HepG2 (cell line): ENCODE data around the gene EXOC3L4. TPM values are rescaled to one million over a fixed set of nuclear protein-coding genes. Genes with fewer than 3 reads are reported as not detected.

Experiments
- CEBPB ChIP-seq: IDR thresholded peaks from 2 replicates; pipeline ENCODE4 v1.6.1; 2011; ENCODE audit warnings: low read depth, low read length, improper control_type of control experiment, borderline replicate concordance
- FOXA1 ChIP-seq, 2 experiments: fragments of 450-650 bp in 1 of 2; sonication (generic) in 1 of 2; formaldehyde crosslinking in 1 of 2; IDR thresholded peaks; 2 replicates each; pipeline versions ENCODE4 v1.4.0 to v1.6.1; 2016 to 2020; ENCODE audit warnings: missing genetic modification reagents in 1 of 2
- GLI4 ChIP-seq: sonication (generic); formaldehyde crosslinking; IDR thresholded peaks from 2 replicates; pipeline ENCODE4 v1.5.1; 2020; ENCODE audit warnings: missing genetic modification reagents, mild to moderate bottlenecking, moderate library complexity, borderline replicate concordance
- HDAC2 ChIP-seq: sonication (generic); formaldehyde crosslinking; IDR thresholded peaks from 2 replicates; pipeline ENCODE4 v1.4.0; 2020; ENCODE audit warnings: missing genetic modification reagents
- SKI ChIP-seq: fragments of 450-650 bp; IDR thresholded peaks from one replicate; pipeline ENCODE4 v1.6.1; 2018; ENCODE audit warnings: mild to moderate bottlenecking; ENCODE audit not compliant: partially characterized antibody
- SMYD3 ChIP-seq: sonication (generic); formaldehyde crosslinking; IDR thresholded peaks from 2 replicates; pipeline ENCODE4 v1.8.1; 2023; ENCODE audit warnings: mild to moderate bottlenecking, missing genetic modification reagents
- SRF ChIP-seq: IDR thresholded peaks from 2 replicates; pipeline ENCODE4 v1.6.1; 2011; ENCODE audit warnings: mild to moderate bottlenecking, low read depth, low read length, moderate library complexity
- ZNF251 ChIP-seq: sonication (generic); formaldehyde crosslinking; IDR thresholded peaks from 2 replicates; pipeline ENCODE4 v1.9.0; 2021; ENCODE audit warnings: mild to moderate bottlenecking, missing genetic modification reagents
- ZNF7 ChIP-seq: IDR thresholded peaks from 2 replicates; pipeline ENCODE4 v1.6.1; 2016; ENCODE audit warnings: missing biosample characterization, missing genetic modification reagents
- ZNF780A ChIP-seq: sonication (generic); formaldehyde crosslinking; IDR thresholded peaks from 2 replicates; pipeline ENCODE4 v1.8.0; 2022; ENCODE audit warnings: mild to moderate bottlenecking, missing genetic modification reagents, moderate library complexity
- polyA plus RNA-seq, 8 experiments: library from polyadenylated mRNA; depleted of rRNA in 3 of 8; stranded (reverse) in 7 of 8; unstranded in 1 of 8; fragments of >200 nt; fragmentation: Illumina TruSeq in 4 of 8; extraction: Trizol in 4 of 8; gene quantifications; 2 replicates each; pipeline versions ENCODE4 v1.2.1 to v1.2.3, GENCODE V29; 2011 to 2016; ENCODE audit warnings: low read depth in 4 of 8, missing spikeins in 1 of 8, mixed read lengths in 1 of 8; ENCODE audit not compliant: insufficient read depth in 1 of 8
- total RNA-seq, 5 experiments: library from RNA; depleted of rRNA; stranded (reverse); fragments of >200 nt; fragmentation: Illumina TruSeq; extraction: Trizol; gene quantifications; 2 replicates each; pipeline ENCODE4 v1.2.3, GENCODE V29; 2016; ENCODE audit warnings: low read depth in 1 of 5
- TF ChIP-seq, protein P1 (sequence below): sonication (generic); formaldehyde crosslinking; IDR thresholded peaks from 2 replicates; pipeline ENCODE4 v1.5.0; 2020; ENCODE audit warnings: missing genetic modification reagents
- TF ChIP-seq, protein P2 (sequence below): sonication (generic); formaldehyde crosslinking; IDR thresholded peaks from 2 replicates; pipeline ENCODE4 v1.4.0; 2020; ENCODE audit warnings: missing genetic modification reagents
- TF ChIP-seq, protein P3 (sequence below): sonication (generic); formaldehyde crosslinking; IDR thresholded peaks from 2 replicates; pipeline ENCODE4 v1.9.0; 2021; ENCODE audit warnings: mild to moderate bottlenecking, missing genetic modification reagents
- TF ChIP-seq, protein P4 (sequence below): IDR thresholded peaks from 2 replicates; pipeline ENCODE4 v1.6.1; 2012; ENCODE audit warnings: inconsistent platforms

The EXOC3L4 gene
- total and polyA plus RNA-seq, 2 of the 13 experiments (the other 11 are each of a cell fraction or from before 2014, with no cell fraction given), result 11.8 to 27.0 TPM

DNA sequence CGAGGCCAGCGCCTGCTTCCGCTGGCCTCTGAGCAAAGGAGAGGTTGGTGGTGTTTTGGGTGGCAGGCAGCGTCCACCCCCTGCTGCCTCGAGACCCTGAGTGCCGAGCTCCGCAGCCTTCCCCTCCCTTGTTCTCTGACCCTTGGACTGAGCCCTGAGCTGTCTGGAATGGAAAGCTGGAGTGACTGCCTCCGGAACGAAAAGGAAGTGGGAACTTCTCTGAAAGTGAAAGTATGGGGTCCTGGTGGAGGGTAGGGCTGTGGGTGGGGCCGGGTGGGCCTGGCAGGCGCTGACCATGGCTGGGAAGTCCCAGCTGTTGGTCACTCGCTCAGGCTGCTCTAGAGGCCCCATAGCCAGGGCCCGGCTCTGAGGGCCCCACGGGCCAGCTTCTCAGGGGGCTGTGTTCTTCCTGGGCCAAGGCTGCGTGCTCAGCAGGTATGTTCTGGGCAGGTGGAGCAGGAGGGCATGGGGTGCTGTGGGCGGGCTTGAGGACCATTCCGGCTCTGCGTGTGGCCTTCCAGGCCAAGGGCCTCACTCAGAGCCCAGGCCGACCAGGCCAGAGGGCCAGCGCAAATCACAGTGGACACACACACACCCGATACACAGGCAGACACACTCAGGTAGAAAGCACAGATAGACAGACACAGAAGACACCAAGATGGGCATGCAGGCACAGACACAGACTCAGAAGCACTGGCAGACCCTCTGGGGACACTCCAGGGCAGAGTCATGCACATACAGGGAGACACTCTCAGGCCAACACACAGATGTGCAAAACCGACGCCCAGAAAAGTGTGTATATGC lies at the start of gene EXOC3L4 (continued):
- TF ChIP-seq GLI4 (no peak), SKI (peak; percentile 57), CEBPB (no peak), SRF (no peak), HDAC2 (CRISPR knock-in tag) (no peak), ZNF780A (CRISPR knock-in tag) (no peak), SMYD3 (CRISPR knock-in tag) (peak; percentile 65; the same call in 1 of the 2 replicates), ZNF7 (CRISPR knock-in tag) (no peak), FOXA1 (IDR thresholded peaks at IDR 0.05) (no peak), FOXA1 (CRISPR knock-in tag; IDR thresholded peaks at IDR 0.05) (no peak), ZNF251 (CRISPR knock-in tag) (no peak)
- TF ChIP-seq, protein P1, sequence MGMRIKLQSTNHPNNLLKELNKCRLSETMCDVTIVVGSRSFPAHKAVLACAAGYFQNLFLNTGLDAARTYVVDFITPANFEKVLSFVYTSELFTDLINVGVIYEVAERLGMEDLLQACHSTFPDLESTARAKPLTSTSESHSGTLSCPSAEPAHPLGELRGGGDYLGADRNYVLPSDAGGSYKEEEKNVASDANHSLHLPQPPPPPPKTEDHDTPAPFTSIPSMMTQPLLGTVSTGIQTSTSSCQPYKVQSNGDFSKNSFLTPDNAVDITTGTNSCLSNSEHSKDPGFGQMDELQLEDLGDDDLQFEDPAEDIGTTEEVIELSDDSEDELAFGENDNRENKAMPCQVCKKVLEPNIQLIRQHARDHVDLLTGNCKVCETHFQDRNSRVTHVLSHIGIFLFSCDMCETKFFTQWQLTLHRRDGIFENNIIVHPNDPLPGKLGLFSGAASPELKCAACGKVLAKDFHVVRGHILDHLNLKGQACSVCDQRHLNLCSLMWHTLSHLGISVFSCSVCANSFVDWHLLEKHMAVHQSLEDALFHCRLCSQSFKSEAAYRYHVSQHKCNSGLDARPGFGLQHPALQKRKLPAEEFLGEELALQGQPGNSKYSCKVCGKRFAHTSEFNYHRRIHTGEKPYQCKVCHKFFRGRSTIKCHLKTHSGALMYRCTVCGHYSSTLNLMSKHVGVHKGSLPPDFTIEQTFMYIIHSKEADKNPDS (CRISPR knock-in tag), result 0 out of 2 replicates have a peak, but pooled peaks have one; percentile 18
- TF ChIP-seq, protein P2, sequence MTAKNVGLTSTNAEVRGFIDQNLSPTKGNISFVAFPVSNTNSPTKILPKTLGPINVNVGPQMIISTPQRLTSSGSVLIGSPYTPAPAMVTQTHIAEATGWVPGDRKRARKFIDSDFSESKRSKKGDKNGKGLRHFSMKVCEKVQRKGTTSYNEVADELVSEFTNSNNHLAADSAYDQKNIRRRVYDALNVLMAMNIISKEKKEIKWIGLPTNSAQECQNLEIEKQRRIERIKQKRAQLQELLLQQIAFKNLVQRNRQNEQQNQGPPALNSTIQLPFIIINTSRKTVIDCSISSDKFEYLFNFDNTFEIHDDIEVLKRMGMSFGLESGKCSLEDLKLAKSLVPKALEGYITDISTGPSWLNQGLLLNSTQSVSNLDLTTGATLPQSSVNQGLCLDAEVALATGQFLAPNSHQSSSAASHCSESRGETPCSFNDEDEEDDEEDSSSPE, result no peak; the same call in 1 of the 2 replicates
- TF ChIP-seq, protein P3, sequence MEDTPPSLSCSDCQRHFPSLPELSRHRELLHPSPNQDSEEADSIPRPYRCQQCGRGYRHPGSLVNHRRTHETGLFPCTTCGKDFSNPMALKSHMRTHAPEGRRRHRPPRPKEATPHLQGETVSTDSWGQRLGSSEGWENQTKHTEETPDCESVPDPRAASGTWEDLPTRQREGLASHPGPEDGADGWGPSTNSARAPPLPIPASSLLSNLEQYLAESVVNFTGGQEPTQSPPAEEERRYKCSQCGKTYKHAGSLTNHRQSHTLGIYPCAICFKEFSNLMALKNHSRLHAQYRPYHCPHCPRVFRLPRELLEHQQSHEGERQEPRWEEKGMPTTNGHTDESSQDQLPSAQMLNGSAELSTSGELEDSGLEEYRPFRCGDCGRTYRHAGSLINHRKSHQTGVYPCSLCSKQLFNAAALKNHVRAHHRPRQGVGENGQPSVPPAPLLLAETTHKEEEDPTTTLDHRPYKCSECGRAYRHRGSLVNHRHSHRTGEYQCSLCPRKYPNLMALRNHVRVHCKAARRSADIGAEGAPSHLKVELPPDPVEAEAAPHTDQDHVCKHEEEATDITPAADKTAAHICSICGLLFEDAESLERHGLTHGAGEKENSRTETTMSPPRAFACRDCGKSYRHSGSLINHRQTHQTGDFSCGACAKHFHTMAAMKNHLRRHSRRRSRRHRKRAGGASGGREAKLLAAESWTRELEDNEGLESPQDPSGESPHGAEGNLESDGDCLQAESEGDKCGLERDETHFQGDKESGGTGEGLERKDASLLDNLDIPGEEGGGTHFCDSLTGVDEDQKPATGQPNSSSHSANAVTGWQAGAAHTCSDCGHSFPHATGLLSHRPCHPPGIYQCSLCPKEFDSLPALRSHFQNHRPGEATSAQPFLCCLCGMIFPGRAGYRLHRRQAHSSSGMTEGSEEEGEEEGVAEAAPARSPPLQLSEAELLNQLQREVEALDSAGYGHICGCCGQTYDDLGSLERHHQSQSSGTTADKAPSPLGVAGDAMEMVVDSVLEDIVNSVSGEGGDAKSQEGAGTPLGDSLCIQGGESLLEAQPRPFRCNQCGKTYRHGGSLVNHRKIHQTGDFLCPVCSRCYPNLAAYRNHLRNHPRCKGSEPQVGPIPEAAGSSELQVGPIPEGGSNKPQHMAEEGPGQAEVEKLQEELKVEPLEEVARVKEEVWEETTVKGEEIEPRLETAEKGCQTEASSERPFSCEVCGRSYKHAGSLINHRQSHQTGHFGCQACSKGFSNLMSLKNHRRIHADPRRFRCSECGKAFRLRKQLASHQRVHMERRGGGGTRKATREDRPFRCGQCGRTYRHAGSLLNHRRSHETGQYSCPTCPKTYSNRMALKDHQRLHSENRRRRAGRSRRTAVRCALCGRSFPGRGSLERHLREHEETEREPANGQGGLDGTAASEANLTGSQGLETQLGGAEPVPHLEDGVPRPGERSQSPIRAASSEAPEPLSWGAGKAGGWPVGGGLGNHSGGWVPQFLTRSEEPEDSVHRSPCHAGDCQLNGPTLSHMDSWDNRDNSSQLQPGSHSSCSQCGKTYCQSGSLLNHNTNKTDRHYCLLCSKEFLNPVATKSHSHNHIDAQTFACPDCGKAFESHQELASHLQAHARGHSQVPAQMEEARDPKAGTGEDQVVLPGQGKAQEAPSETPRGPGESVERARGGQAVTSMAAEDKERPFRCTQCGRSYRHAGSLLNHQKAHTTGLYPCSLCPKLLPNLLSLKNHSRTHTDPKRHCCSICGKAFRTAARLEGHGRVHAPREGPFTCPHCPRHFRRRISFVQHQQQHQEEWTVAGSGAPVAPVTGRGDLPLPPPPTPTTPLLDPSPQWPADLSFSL (CRISPR knock-in tag), result no peak
- TF ChIP-seq, protein P4, sequence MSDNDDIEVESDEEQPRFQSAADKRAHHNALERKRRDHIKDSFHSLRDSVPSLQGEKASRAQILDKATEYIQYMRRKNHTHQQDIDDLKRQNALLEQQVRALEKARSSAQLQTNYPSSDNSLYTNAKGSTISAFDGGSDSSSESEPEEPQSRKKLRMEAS, result peak; percentile 39
